GM11168 (cell line): Measurements from ENCODE around the gene DNAJB14.

Source experiments
- in situ Hi-C: fragments of 300-500 bp; cut with MboI; formaldehyde crosslinking; loops from one replicate; pipeline ENCODE4 v1.12.0; 2022; ENCODE audit warnings: low sequenced_read_pairs; ENCODE audit not compliant: unreplicated experiment

Gene DNAJB14

GRCh38 chr4:99945718-99946355 is 581 bp downstream of the DNAJB14 start:
- in situ Hi-C loops, result no loop called here

GRCh38 chr4:99943904-99944437 is 2.4 kb downstream of the DNAJB14 start:
- in situ Hi-C loops, result no loop called here

DNA sequence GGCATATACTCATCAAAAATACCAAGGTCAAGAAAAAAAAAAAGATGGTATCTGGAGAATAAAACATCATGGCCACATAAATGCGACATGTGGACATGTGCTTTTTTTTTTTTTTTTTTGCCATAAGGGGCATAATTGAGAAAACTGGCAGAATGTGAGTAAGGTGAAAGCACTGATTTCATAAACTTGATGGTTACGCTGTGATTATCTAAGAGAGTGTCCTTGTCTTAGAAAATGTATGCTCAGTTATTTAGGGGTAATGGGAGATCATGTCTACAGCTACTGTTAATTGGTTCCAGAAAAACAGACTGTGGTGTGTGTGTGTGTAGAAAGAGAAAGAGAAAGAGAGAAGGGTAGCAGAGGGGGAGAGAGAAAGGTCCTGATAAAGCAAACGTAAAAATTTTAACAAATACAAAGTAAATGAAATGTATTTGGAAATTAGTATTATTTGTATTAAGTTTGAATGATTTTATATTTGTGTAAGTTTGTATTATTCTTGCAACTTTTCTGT is 8.1 kb downstream of the DNAJB14 start:
- in situ Hi-C loops, result no loop called here

- in situ Hi-C loops, result no loop called here
Measured at GRCh38 chr4:99934891-99935290, 11.5 kb downstream of the DNAJB14 start.

- in situ Hi-C loops, result no loop called here
Measured at GRCh38 chr4:99927566-99927965, 18.9 kb downstream of the DNAJB14 start.

- in situ Hi-C loops, result no loop called here
Measured at GRCh38 chr4:99921174-99921573, 25.2 kb downstream of the DNAJB14 start.

GRCh38 chr4:99918656-99919055 is 27.8 kb downstream of the DNAJB14 start:
- in situ Hi-C loops, result no loop called here

DNA sequence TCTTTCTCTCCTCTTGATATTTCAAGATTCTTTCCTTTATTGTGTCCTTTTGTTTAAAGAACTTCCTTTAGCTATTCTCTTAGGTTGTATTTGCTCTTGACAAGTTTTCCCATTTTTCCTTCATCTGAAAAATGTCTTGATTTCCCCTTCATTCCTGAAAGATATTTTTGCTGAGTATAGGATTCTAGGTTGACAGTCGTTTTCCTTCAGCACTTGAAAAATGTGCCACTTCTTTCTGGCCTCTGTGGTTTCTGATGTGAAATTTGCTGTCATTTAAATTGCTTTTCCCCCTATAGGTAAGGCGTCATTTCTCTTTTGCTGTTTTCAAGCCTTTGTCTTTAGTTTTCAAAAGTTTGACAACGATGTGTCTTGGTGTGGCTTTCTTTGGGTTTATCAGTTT is 28.8 kb downstream of the DNAJB14 start:
- in situ Hi-C loops, result no loop called here

DNA sequence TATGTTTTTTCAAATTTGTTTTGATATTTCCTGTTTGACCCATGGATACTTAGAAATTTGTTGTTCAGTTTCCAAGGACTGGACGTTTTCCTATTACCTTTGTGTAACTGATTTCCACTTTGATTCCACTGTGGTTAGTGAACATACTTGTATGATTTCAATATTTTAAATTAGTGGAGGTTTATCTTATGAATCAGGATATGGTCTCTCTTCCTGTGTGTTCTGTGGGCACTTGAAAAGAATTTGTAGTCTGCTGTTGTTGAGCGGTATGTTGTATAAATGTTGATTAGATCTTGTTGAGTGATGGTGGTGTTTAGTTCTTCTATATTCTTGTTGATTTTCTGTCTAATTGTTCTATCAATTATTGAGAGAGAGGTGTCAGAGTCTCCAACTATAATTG is 31.0 kb downstream of the DNAJB14 start:
- in situ Hi-C loops, result no loop called here

- in situ Hi-C loops, result no loop called here
Measured at GRCh38 chr4:99894998-99895397, 51.4 kb downstream of the DNAJB14 start.

DNA sequence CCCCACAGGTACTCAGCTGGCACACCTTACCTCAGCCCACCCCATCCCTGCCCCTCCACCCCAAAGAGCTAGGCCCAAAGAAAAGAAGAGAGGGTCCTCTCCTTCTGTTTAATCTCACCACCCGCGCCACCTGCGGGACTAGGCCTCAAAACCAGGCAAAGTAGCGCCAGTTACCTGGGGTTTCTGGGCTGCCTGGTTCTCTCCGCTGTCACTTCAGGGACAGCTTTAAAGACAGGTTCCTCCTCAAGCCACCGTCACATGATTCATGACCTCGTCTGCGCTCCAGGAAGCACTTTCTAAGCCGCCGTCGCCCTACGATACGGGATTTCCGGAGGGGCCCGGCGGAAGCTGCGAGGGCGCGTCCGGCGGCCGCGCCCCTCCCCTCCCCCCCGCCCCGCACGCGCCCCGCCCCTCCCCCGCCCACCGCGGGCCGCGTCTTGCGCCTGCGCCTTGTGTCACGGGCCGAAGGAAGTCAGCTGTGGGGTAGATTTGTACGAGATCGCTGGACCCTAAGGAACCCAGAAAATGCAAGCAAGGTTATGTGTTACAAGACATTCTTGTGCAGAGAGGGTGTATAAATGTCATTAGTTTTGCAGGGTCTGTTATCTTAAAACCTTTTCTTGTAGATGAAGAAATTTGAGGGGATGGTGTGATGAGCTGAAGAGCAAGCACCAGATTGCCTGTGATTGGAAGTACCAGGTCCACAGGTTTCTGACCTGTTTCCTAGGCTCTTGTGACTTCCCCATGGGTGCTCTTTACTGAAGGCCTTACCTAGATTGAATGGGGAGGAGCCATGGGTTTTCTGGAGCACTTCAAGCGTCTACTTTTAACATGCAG is 52.0 kb downstream of the DNAJB14 start, which contains the start of gene LAMTOR3:
Gene LAMTOR3, minus strand, starts transcription at position 267 of the 837 bp plus-strand sequence. CDS start 464 bp downstream, outside the sequence.
- in situ Hi-C loops, result no loop called here

DNA sequence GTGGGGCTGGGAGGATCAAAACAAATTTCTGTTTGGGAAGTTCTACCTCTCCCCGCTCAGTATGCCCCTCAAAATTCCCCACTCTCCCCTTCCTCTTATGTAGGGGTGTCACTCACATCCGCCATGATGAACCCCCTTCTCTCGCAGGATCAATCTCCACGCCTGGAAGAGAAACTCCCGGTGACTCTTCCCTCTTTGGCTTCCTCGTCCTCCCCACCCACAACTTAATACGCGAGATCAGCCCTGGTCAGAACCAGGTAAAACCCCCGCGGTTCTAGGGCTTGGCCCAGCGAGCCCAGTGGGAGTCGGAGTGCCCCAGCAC is 52.6 kb downstream of the DNAJB14 start:
- in situ Hi-C loops, result no loop called here

DNA sequence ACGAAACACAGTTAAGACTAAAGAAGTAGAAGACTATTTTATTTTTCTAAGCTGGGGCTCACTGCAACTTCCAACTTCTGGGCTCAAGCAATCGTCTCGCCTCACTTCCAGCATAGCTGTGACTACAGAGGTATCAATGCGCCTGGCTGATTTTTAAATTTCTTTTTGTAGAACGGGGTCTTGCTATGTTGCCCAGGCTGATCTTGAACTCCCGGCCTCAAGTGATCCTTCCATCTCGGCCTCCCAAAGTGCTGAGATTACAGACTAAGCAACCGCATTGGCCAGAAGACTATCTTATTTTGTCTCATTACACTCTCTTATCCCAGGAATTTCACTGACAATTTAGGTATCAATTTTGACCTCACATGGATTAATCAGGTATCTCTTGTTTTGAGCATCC is 53.4 kb downstream of the DNAJB14 start:
- in situ Hi-C loops, result no loop called here

- in situ Hi-C loops, result no loop called here
Measured at GRCh38 chr4:99891351-99891750, 55.1 kb downstream of the DNAJB14 start.

DNA sequence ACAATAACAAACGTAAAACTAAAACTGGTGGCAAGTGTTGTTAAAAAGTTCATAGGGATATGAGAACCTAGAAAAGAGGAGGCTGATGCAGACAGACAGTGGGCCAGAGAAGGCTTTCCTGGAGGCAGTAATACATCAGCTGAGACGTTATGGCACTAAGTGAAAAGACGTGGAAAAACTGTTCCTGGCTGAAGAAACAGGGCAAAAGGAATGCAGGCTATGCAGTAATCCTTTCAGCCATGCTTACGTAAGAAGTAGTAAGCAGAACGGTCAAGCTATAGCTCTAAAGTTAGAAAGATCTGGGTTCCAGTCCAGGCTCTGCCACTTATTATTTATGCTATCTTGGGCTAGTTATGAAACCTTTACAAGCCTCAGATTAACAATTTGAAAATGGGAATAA is 58.6 kb downstream of the DNAJB14 start:
- in situ Hi-C loops, result loop anchor here (5.0 to 10.0 kb wide), 2 partner anchors 76 to 323 kb away; partner anchors contain the start of gene TRMT10A

DNA sequence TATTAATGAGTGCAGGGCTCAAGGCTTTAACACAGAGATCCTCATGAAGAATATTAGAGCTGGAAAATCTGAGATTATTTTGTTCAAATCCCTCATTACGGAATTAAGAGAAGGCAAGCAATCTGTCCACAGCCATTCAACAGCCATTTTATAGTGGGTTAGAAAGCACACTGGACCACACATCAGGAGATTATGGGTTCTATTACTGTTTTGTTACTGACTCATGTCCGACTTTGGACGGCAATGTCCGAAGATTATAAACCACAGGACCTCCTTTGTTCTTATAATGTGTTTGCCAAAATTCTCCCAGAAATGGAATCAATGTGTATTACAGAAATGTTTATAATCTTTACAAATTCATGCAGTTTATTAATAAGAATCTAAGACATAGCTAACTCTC is 60.3 kb downstream of the DNAJB14 start:
- in situ Hi-C loops, result loop anchor here (5.0 to 10.0 kb wide), 2 partner anchors 74 to 321 kb away; partner anchors contain the start of gene TRMT10A

DNA sequence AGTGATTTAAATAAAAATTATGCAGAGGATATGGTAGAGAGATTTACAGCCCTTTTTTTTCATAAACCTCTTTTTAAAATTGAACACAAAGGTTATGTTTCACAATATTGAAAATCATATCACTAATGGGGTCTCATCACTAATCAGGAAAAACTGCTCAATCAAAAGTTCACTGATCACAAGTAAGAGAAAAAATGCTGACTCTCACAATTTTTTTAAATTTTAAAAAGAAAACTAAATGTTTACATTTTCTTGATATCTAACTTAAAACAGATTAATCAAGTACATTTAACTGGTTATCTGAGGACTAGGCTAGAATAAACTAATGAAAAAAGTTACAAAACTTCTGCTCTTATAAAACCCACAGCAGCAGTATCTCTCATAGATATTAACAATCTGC is 60.7 kb downstream of the DNAJB14 start:
- in situ Hi-C loops, result loop anchor here (5.0 to 10.0 kb wide), 2 partner anchors 73 to 321 kb away; partner anchors contain the start of gene TRMT10A

- in situ Hi-C loops, result loop anchor here (5.0 to 10.0 kb wide), 2 partner anchors 73 to 320 kb away; partner anchors contain the start of gene TRMT10A
Measured at GRCh38 chr4:99885063-99885664, 61.3 kb downstream of the DNAJB14 start.

DNA sequence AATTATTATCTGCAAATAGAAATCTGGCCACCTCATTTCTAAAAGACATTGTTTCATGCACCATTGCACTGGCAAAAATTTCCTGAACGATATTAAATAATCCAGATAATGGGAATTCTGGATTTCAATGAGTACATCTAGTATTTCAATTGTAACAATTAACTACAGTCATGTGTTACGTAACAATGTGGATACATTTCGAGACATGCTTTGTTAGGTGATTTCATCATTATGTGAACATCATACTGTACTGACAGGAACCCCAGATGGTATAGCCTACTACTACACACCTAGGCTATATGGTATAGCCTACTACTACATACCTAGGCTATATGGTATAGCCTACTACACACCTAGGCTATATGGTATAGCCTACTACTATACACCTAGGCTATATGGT is 67.0 kb downstream of the DNAJB14 start:
- in situ Hi-C loops, result no loop called here

DNA sequence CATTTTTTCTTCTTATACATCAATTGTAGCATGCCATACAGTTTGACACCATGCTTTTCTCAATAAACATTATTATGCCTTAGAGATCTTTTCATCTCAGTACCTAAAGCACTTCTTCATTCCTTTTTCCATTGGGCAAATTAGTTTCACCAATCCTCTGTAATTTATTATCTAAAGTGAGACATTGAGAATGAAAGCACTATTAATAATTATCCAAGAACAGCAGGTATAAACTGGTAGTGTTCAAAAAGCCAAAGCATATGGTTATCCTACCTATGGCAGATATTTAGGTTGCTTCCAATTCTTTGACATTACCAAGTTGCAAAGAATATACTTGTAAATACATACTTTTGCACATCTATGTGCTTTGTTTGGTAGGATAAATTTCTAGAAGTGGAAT is 67.8 kb downstream of the DNAJB14 start:
- in situ Hi-C loops, result no loop called here

DNA sequence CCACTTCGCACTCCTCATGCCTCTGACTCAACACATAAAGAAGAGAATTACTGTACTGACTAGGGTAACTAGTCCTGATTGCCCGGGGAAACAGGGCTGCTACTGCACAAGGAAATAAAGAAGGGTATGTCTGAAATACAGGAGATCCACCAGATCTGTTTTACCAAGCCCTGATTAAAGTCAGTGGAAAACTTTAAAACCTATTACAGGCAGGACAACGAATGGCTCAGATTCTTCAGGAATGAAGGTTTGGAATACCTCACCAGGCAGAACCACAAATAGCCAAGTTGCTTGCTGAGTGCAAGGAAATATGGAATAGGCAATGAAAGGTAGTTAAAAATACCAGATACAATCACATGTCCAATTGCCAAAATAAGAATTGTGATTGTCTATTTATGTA is 69.5 kb downstream of the DNAJB14 start:
- in situ Hi-C loops, result no loop called here
